Measurements from ENCODE around the gene SNX8. TPM values are rescaled to one million over a fixed set of nuclear protein-coding genes. Genes with fewer than 3 reads are reported as not detected.

The SNX8 gene
- total RNA-seq, 1 experiment from 2014 or later: 40.6 TPM

DNA sequence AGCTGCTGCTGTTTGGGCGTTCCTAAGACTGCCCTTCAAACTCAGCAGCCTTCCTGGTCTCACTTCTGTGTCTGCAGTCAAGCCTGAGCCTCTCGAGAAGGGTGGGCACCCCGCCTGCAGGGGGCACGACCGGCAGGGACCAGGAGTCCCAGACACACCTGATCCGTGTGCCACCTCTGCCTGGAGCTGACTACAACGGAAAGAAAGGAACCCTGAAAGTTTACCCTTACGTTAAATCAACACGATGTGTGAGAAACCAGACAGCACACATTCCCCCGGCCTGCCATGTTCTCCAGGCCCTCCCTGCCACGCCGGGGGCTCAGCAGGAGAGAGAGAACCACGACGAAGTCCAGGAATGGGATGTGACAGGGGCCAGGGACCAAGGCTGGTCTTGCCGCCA is 86.5 kb downstream of the SNX8 start:
- Histone ChIP-seq H2BK20ac (ENCODE audit: low read depth, low read length, poor library complexity, severe bottlenecking) (no peak overlapping the region), H3K4me1 (ENCODE audit: insufficient read depth, low read length) (no peaks in the 10 kb centered on the region), H2BK5ac (ENCODE audit: insufficient read length, low read length) (no peak overlapping the region), H3T11ph (ENCODE audit: low read length) (no peak overlapping the region), H3K27ac (ENCODE audit: insufficient read length, low read depth, low read length) (no peak overlapping the region), H2BK120ac (ENCODE audit: low read depth, low read length, poor library complexity, severe bottlenecking) (no peak overlapping the region), H3K56ac (ENCODE audit: insufficient read length, low read depth, low read length) (no peak overlapping the region), H3K14ac (ENCODE audit: insufficient read depth, low read length) (no peak overlapping the region), H3K23me2 (ENCODE audit: insufficient read length, low read depth, low read length, poor library complexity, severe bottlenecking) (peaks cover 7% of the 10 kb centered on the region), H3K23ac (ENCODE audit: insufficient read length, low read depth, low read length) (no peak overlapping the region), H2AK5ac (ENCODE audit: insufficient read length, low read length) (no peak overlapping the region), H4K20me1 (ENCODE audit: control insufficient read depth, insufficient read depth, insufficient read length) (no peaks in the 10 kb centered on the region), H3K4ac (ENCODE audit: low read depth, low read length) (no peak overlapping the region), H4K5ac (ENCODE audit: insufficient read length, low read depth, low read length) (no peak overlapping the region), H4K91ac (ENCODE audit: insufficient read length, low read depth, low read length) (no peak overlapping the region), H3K18ac (ENCODE audit: insufficient read length, low read depth, low read length) (no peak overlapping the region), H2BK12ac (ENCODE audit: insufficient read length, low read depth, low read length) (no peak overlapping the region), H3K9ac (ENCODE audit: extremely low read depth, insufficient read length, low read length) (no peak overlapping the region), H3K79me1 (ENCODE audit: insufficient read depth, low read depth, low read length, poor library complexity, severe bottlenecking) (peaks cover 17% of the 10 kb centered on the region), H2BK15ac (ENCODE audit: low read depth, low read length) (no peak overlapping the region), H3K9me3 (ENCODE audit: control insufficient read depth, low read depth, low read length) (no peaks in the 10 kb centered on the region), H3K27me3 (ENCODE audit: insufficient read depth, low read length) (no peaks in the 10 kb centered on the region), H3K4me2 (ENCODE audit: insufficient read depth, insufficient read length, low read length) (no peak overlapping the region), H4K8ac (replicated peaks; ENCODE audit: insufficient read length, low read depth, low read length) (no peak overlapping the region), H2AFZ (ENCODE audit: low read length) (no peak overlapping the region), H3K79me2 (ENCODE audit: insufficient read depth, low read length) (peaks cover 5% of the 10 kb centered on the region; the same call in 1 of the 2 replicates)
- peak overlapping the region in 1 of 3 experiments; percentile 73; a peak in 1 of 7 replicates for H3K27ac Mint-ChIP-seq
- no peak overlapping the region for H3K4me3 Mint-ChIP-seq
- no peaks in the 10 kb centered on the region for H3K27me3 Mint-ChIP-seq (ENCODE audit: low read depth)
- no peak for DNase-seq
- peaks cover 31 to 63% (median 61%) of the 10 kb centered on the region in 3 experiments for H3K36me3 Mint-ChIP-seq (ENCODE audit: insufficient read depth in 1 of 3, low read depth in 3 of 3)
- H3K4me1 Mint-ChIP-seq: peaks cover 4 to 5% of the 10 kb centered on the region in 2 experiments
- no CpG with 5 or more reads among the region's 15 CpGs for WGBS (ENCODE audit: extremely low coverage, insufficient read length, low lambda C conversion rate)
- no peaks in the 10 kb centered on the region for H3K9me3 Mint-ChIP-seq
- TF ChIP-seq, protein P1, sequence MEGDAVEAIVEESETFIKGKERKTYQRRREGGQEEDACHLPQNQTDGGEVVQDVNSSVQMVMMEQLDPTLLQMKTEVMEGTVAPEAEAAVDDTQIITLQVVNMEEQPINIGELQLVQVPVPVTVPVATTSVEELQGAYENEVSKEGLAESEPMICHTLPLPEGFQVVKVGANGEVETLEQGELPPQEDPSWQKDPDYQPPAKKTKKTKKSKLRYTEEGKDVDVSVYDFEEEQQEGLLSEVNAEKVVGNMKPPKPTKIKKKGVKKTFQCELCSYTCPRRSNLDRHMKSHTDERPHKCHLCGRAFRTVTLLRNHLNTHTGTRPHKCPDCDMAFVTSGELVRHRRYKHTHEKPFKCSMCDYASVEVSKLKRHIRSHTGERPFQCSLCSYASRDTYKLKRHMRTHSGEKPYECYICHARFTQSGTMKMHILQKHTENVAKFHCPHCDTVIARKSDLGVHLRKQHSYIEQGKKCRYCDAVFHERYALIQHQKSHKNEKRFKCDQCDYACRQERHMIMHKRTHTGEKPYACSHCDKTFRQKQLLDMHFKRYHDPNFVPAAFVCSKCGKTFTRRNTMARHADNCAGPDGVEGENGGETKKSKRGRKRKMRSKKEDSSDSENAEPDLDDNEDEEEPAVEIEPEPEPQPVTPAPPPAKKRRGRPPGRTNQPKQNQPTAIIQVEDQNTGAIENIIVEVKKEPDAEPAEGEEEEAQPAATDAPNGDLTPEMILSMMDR (conservative IDR thresholded peaks at IDR 0.05): no peak

Data from H9 (cell line).